MM.1S (cell line): Measurements from ENCODE around the gene HIF1A.

ENCODE experiments used
- DNase-seq: peaks from one replicate; pipeline ENCODE4 v3.0.0-alpha.2; 2015
- H2AFZ ChIP-seq: fragments of 300-600 bp; sonication (generic); 2 replicates; pipeline ENCODE4 v1.6.0; 2016; ENCODE audit warnings: antibody characterized with exemption, low read length
- H3F3A ChIP-seq: fragments of 300-600 bp; sonication (generic); 2 replicates; pipeline ENCODE4 v1.6.1; 2016; ENCODE audit warnings: mild to moderate bottlenecking, antibody characterized with exemption, low read length, moderate library complexity, mixed read lengths; ENCODE audit not compliant: insufficient read depth
- H3K27ac ChIP-seq: fragments of 300-600 bp; sonication (generic); 2 replicates; pipeline ENCODE4 v1.5.1; 2016; ENCODE audit warnings: mild to moderate bottlenecking, low read length
- H3K27me3 ChIP-seq: fragments of 300-600 bp; sonication (generic); replicated peaks from 2 replicates; pipeline ENCODE4 v1.6.0; 2016; ENCODE audit warnings: low read length; ENCODE audit not compliant: insufficient read depth
- H3K36me3 ChIP-seq: fragments of 300-600 bp; sonication (generic); replicated peaks from 2 replicates; pipeline ENCODE4 v1.6.1; 2016; ENCODE audit warnings: mild to moderate bottlenecking, low read length, mixed read lengths; ENCODE audit not compliant: insufficient read depth
- H3K4me1 ChIP-seq: fragments of 300-600 bp; sonication (generic); 2 replicates; pipeline ENCODE4 v1.6.1; 2016; ENCODE audit warnings: low read length, mixed read lengths
- H3K4me2 ChIP-seq: fragments of 300-600 bp; sonication (generic); 2 replicates; pipeline ENCODE4 v1.6.0; 2016; ENCODE audit warnings: low read depth, low read length
- H3K4me3 ChIP-seq: fragments of 300-600 bp; sonication (generic); 2 replicates; pipeline ENCODE4 v1.5.1; 2016; ENCODE audit warnings: low read length, mixed read lengths
- H3K79me2 ChIP-seq: fragments of 300-600 bp; sonication (generic); 2 replicates; pipeline ENCODE4 v1.6.1; 2016; ENCODE audit warnings: mixed run types, low read length, mixed read lengths
- H3K9ac ChIP-seq: fragments of 300-600 bp; sonication (generic); 2 replicates; pipeline ENCODE4 v1.6.1; 2016; ENCODE audit warnings: low read length, mixed read lengths
- H3K9me2 ChIP-seq: fragments of 300-600 bp; sonication (generic); replicated peaks from 2 replicates; pipeline ENCODE4 v1.6.1; 2016; ENCODE audit warnings: mild to moderate bottlenecking, low read length, mixed read lengths; ENCODE audit not compliant: insufficient read depth
- H3K9me3 ChIP-seq: fragments of 300-600 bp; sonication (generic); replicated peaks from 2 replicates; pipeline ENCODE4 v1.6.1; 2016; ENCODE audit warnings: mild to moderate bottlenecking, low read length, mixed read lengths; ENCODE audit not compliant: insufficient read depth
- H4K20me1 ChIP-seq: fragments of 300-600 bp; sonication (generic); 2 replicates; pipeline ENCODE4 v1.6.1; 2016; ENCODE audit warnings: mild to moderate bottlenecking, low read length, moderate library complexity, mixed read lengths; ENCODE audit not compliant: insufficient read depth
- CTCF ChIP-seq: fragments of 300-600 bp; sonication (generic); IDR thresholded peaks from 2 replicates; pipeline ENCODE4 v1.5.1; 2016; ENCODE audit warnings: antibody characterized with exemption, low read length, mixed read lengths
- EZH2 ChIP-seq: fragments of 300-600 bp; sonication (generic); optimal IDR thresholded peaks from 2 replicates; pipeline ENCODE3; 2017; ENCODE audit warnings: low read depth, mild to moderate bottlenecking, antibody characterized with exemption, low read length, mixed read lengths
- EZH2phosphoT487 ChIP-seq: fragments of 300-600 bp; sonication (generic); IDR thresholded peaks from 2 replicates; pipeline ENCODE4 v1.6.1; 2018; ENCODE audit warnings: antibody characterized with exemption, low read length

Gene HIF1A

GRCh38 chr14:61756135-61756534 lies 60.8 kb downstream of the HIF1A start:
- no peaks in the 10 kb centered on the region for H4K20me1 ChIP-seq
- no peaks in the 10 kb centered on the region for H3K9me2 ChIP-seq
- H3K27ac ChIP-seq, result no peak overlapping the region
- H3K4me3 ChIP-seq, result no peak overlapping the region
- TF ChIP-seq CTCF, result no peak
- no peak for TF ChIP-seq EZH2phosphoT487
- TF ChIP-seq EZH2, result no peak
- no peaks in the 10 kb centered on the region for H3K4me1 ChIP-seq
- no peak overlapping the region for H3K4me2 ChIP-seq
- H3F3A ChIP-seq, result no peaks in the 10 kb centered on the region
- DNase-seq, result no peak
- H3K9ac ChIP-seq, result no peak overlapping the region
- H3K27me3 ChIP-seq, result no peaks in the 10 kb centered on the region
- H3K9me3 ChIP-seq, result no peaks in the 10 kb centered on the region
- no peak overlapping the region for H2AFZ ChIP-seq
- H3K36me3 ChIP-seq, result no peaks in the 10 kb centered on the region
- no peaks in the 10 kb centered on the region for H3K79me2 ChIP-seq

- Histone ChIP-seq H3K36me3 (no peaks in the 10 kb centered on the region), H2AFZ (no peak overlapping the region), H3K79me2 (no peaks in the 10 kb centered on the region; the same call in none of the 2 replicates), H3K9me2 (no peaks in the 10 kb centered on the region), H3F3A (no peaks in the 10 kb centered on the region), H3K9me3 (no peaks in the 10 kb centered on the region), H3K4me2 (no peak overlapping the region), H4K20me1 (no peaks in the 10 kb centered on the region), H3K9ac (no peak overlapping the region), H3K4me3 (no peak overlapping the region), H3K4me1 (no peaks in the 10 kb centered on the region), H3K27ac (no peak overlapping the region), H3K27me3 (no peaks in the 10 kb centered on the region)
- no peak for DNase-seq
- no peak for TF ChIP-seq EZH2phosphoT487
- no peak for TF ChIP-seq EZH2
- no peak for TF ChIP-seq CTCF
Measured at GRCh38 chr14:61759878-61760277, 64.6 kb downstream of the HIF1A start.

GRCh38 chr14:61761557-61761956 lies 66.2 kb downstream of the HIF1A start:
- Histone ChIP-seq H3F3A (no peaks in the 10 kb centered on the region), H3K4me3 (peak overlapping the region; percentile 81), H3K4me2 (peak overlapping the region; percentile 76), H3K9ac (peak overlapping the region; percentile 55), H3K36me3 (no peaks in the 10 kb centered on the region), H3K9me2 (no peaks in the 10 kb centered on the region), H2AFZ (peak overlapping the region; percentile 83), H3K4me1 (no peaks in the 10 kb centered on the region), H3K27ac (peak overlapping the region; percentile 61; the same call in 1 of the 2 replicates), H3K79me2 (no peaks in the 10 kb centered on the region; the same call in none of the 2 replicates), H4K20me1 (no peaks in the 10 kb centered on the region), H3K9me3 (no peaks in the 10 kb centered on the region), H3K27me3 (no peaks in the 10 kb centered on the region)
- TF ChIP-seq EZH2 (no peak), EZH2phosphoT487 (no peak), CTCF (no peak)
- DNase-seq, result no peak
